Fibroblast of skin of back (primary cell): ENCODE measurements around the gene FAM168A.
"Not testable (repeated sequence)": the region's sequence is repeated elsewhere in the genome, so short reads cannot be mapped to it uniquely, and the experiment has no call there.

Source experiments
- DNase-seq: peaks from one replicate; pipeline ENCODE4 v3.0.0-alpha.2; 2013

The FAM168A gene

GRCh38 chr11:73516080-73516479, 81.8 kb downstream of the FAM168A start:
- DNase-seq = no peak

- no peak for DNase-seq
Measured at GRCh38 chr11:73513707-73514106, 84.2 kb downstream of the FAM168A start.

- DNase-seq = no peak
Measured at GRCh38 chr11:73510877-73511276, 87.0 kb downstream of the FAM168A start.

GRCh38 chr11:73510106-73510505, 87.8 kb downstream of the FAM168A start:
- no peak for DNase-seq

- DNase-seq = peak; percentile 35
Measured at GRCh38 chr11:73509188-73509587, 88.7 kb downstream of the FAM168A start.

- DNase-seq = no peak
Measured at GRCh38 chr11:73508243-73509176, 89.4 kb downstream of the FAM168A start.

GRCh38 chr11:73507086-73507485, 90.8 kb downstream of the FAM168A start:
- peak; percentile 72 for DNase-seq

- DNase-seq = no peak
Measured at GRCh38 chr11:73506038-73506437, 91.9 kb downstream of the FAM168A start.

- no peak for DNase-seq
Measured at GRCh38 chr11:73498343-73498742, 99.6 kb downstream of the FAM168A start.

- no peak for DNase-seq
Measured at GRCh38 chr11:73496134-73496533, 101.8 kb downstream of the FAM168A start.

GRCh38 chr11:73495731-73496130, 102.2 kb downstream of the FAM168A start:
- DNase-seq = no peak

- peak; percentile 96 for DNase-seq
Measured at GRCh38 chr11:73493956-73494598, 103.8 kb downstream of the FAM168A start.

- DNase-seq = no peak
Measured at GRCh38 chr11:73481626-73482025, 116.3 kb downstream of the FAM168A start.

- no peak for DNase-seq
Measured at GRCh38 chr11:73480677-73481076, 117.2 kb downstream of the FAM168A start.

- peak; percentile 41 for DNase-seq
Measured at GRCh38 chr11:73478737-73479347, 119.1 kb downstream of the FAM168A start.

GRCh38 chr11:73477518-73477917, 120.4 kb downstream of the FAM168A start:
- DNase-seq = no peak

- no peak for DNase-seq
Measured at GRCh38 chr11:73475549-73476095, 122.3 kb downstream of the FAM168A start.

GRCh38 chr11:73473252-73473651, 124.7 kb downstream of the FAM168A start:
- no peak for DNase-seq

- not testable (repeated sequence) for DNase-seq
Measured at GRCh38 chr11:73470036-73470612, 127.8 kb downstream of the FAM168A start.

- DNase-seq = no peak
Measured at GRCh38 chr11:73469401-73469800, 128.5 kb downstream of the FAM168A start.

- DNase-seq = no peak
Measured at GRCh38 chr11:73468590-73469161, 129.2 kb downstream of the FAM168A start.

- no peak for DNase-seq
Measured at GRCh38 chr11:73467505-73467904, 130.4 kb downstream of the FAM168A start.
